Stimulated activated naive CD4-positive, alpha-beta T cell treated with Interleukin-2 at 50 U/mL for 16 hours (primary cell): ENCODE results near the gene SH3PXD2A.

Experiments used
- DNase-seq: peaks from one replicate; lab custom pipeline; 2025; lab: John Stamatoyannopoulos, UW

SH3PXD2A gene

GRCh38 chr10:103811463-103811862, 43.9 kb downstream of the SH3PXD2A start:
- no peak for DNase-seq

DNA sequence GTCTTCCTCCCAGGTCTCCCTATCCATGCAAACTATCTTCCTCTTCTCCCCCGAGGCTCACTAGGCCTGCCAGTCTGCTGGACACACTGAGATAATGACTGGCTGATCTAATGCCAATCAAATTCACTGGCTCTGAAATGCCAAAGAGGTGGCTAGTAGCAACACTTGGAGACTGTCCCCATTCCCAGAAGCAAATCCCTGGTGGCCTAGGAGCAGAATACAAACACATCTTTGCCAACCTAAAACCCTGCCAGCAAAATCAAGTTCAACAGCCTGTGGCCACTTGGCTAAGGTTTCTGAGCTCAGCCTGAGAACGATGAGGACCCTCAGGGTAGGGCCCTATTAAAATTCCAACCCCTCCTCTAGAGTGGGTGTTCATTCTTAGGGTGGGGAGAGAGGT, 46.6 kb downstream of the SH3PXD2A start:
- no peak for DNase-seq

GRCh38 chr10:103807996-103808395, 47.4 kb downstream of the SH3PXD2A start:
- DNase-seq: no peak

DNA sequence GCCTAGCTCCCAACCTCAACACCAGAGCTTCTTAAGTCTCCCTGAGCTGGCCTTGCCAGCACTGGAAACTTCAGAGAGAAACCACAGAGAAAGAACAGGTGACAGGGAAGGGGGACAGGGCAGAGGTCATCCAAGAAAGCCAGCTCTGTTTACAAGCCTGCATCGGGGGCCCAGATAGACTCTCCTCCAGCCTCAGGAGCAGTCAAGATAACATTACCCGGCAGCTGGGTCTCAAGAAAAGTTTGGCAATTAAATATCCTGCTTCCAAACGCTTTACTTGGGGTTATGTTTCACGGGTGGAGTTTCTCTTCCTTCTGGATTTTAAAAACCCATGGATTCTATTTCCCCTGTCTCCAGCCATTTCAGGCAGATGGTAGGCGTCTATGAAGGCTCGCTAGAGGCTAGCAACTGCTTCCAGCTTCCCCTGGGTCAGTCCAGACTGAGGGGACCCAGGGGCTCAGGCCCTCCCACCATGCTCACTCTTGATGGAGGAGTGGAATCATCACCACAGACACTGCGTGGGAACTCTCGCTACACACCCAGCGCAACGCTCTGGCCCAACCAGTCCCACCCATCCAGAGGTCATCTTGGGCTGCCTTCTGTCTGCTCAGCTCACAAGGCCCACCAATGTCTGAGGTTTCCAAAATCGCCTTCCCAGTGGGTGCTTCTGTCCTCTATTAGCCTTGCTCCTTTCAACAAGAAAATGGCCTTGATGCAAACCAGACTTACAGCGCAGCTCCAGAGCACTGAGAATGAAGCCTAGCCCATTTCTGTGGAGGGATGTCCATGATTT, 48.8 kb downstream of the SH3PXD2A start:
- no peak for DNase-seq

DNA sequence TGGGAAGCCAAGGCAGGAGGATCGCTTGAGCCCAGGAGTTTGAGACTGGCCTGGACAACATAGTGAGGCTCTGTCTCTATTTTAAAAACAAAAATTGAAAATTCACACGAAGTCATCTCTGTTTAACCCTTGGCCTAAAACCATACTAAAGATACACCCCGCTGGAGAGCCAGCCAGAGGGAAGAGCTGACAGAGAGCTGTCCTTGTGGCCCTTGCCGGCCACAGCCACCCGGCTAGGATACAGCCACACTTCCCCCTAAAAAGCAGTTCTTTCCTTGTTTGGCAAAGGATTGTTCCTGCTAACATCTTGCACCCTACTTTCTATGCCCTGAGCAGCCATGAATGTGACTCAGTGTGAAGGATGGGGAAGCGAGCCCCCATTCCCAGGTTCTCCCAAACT, 49.6 kb downstream of the SH3PXD2A start:
- DNase-seq: no peak

- no peak for DNase-seq
Observed at GRCh38 chr10:103804871-103805270, 50.5 kb downstream of the SH3PXD2A start.

- no peak for DNase-seq
Observed at GRCh38 chr10:103803941-103804340, 51.4 kb downstream of the SH3PXD2A start.

DNA sequence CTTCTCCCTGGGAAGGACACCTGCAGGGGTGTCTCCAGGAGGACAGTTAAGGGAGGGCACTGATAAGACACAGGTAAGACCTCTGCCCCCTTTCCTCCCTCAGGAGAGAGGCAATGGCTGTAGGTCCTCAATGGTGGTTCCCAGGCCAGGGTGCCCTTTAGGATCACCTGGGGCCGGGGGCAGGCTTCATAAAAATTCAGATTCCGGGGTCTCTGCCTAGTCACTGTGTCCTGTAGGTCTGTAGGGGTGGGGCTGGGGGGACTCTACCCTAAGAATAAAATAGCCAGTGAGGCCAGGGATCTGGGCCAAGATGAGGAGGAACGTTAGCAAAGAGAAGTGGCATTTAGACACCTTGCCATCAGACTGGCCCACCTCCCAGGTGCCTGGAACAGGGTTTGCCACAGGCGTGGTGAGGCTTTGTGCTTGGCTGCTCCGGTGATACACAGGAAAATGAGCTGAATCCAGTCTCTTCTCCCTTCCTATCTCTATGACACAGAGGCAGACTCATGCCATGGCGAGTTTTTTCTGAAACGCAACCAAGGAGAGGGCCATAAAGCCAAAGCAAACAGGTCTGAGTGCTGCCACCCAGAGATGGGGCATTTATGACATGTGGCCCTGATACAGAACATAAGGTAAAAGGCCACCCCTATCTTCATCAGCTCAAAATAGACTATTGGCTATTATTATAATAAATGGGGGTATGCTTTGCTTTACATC, 52.6 kb downstream of the SH3PXD2A start:
- DNase-seq: no peak

DNA sequence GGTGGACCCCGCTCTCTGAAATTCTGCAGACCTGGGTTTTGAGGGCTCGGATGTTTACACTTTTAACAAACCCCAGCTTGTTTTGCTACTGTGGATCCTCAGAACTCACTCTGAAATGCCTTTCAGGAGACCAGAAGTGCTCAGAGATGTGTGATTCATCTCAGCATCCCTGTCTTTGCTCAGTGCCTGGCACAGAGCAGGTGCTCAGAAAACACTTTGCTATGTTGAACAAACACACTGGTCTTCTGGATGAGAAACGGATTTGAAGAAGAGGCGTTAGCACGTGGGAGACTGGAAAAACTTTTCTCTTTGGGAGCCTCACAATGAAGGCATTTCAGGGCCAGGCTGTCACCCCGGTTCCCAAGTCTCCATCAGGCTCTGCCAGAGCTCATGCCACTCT, 53.3 kb downstream of the SH3PXD2A start:
- DNase-seq: no peak

GRCh38 chr10:103800789-103801540, 54.4 kb downstream of the SH3PXD2A start:
- DNase-seq: peak; percentile 55

DNA sequence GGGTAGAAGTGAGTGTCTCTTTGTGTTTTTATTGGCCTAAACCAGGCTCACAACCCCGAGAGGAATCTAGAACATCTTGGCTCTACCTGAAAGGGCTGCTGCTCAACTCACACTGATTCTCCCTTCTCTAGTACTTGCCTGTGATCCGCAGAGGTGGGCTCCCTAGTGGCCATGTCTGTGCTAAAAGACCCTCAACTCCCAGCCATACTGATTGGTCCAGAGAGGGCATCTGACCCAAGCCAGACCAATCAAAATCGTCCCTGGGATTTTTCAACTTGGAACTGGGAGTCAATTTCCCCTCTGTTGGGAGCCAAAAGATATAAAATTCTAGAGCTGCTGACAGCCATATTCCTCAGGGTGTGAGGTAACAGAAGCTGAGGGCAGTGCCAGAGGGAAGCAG, 55.3 kb downstream of the SH3PXD2A start:
- no peak for DNase-seq

DNA sequence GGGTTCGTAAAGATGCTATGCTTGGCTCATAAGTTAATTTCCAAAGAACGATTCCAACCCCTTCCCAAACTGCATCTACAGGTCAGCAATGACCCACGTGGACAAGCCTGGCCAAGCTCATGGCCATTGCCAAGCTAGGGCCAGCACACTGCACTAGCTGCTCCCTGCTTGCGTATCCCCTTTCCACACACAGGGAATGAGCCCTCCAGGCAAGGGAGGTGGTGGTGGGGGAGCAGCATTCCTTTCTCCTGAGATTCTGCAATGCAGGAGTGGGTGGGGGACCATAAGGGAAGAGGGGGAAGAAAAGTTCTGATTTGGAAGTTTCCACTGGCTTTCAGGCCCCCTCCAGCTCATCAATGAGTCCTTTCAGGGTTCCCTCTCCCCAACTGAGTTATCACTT, 56.0 kb downstream of the SH3PXD2A start:
- no peak for DNase-seq

DNA sequence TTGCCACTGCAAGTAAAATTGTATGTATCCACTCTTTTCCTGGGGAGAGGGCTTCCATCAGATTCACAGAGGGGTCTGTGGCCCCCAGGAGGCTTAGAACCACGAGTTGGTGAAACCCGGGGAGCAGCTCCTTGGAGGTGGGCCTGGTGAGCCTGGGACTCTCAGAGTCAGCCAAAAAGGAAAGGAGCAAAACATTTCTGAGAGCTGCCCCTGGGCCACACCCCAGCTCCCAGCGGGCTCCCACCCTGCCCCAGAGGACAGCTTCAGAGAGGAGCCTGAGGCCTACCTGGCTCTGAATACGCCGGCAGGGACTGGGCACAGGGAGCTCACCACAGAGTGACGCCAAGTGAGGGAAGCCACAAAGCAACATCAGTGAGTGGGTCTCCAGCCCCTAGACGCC, 56.9 kb downstream of the SH3PXD2A start:
- DNase-seq: no peak

- no peak for DNase-seq
Observed at GRCh38 chr10:103797857-103798256, 57.5 kb downstream of the SH3PXD2A start.

- DNase-seq: no peak
Observed at GRCh38 chr10:103795634-103796270, 59.6 kb downstream of the SH3PXD2A start.

DNA sequence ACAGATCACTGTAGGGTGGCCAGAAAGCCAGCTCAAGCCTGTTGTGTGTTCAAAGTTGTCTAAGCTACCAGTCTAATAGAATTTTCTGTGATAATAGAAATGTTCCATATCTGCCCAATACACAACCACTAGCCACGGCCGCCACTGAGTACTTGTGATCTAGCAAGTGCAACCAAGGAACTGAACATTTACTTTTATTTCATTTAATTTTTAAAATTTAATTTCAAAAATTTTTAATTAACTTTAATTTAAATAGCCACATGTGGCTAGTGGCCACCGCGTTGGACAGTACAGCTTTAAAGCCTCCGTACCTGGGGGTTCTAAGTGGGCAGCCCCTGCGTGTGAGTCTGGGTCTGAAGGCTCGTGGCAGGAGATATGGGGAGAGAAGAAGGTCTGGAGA, 60.4 kb downstream of the SH3PXD2A start:
- no peak for DNase-seq

DNA sequence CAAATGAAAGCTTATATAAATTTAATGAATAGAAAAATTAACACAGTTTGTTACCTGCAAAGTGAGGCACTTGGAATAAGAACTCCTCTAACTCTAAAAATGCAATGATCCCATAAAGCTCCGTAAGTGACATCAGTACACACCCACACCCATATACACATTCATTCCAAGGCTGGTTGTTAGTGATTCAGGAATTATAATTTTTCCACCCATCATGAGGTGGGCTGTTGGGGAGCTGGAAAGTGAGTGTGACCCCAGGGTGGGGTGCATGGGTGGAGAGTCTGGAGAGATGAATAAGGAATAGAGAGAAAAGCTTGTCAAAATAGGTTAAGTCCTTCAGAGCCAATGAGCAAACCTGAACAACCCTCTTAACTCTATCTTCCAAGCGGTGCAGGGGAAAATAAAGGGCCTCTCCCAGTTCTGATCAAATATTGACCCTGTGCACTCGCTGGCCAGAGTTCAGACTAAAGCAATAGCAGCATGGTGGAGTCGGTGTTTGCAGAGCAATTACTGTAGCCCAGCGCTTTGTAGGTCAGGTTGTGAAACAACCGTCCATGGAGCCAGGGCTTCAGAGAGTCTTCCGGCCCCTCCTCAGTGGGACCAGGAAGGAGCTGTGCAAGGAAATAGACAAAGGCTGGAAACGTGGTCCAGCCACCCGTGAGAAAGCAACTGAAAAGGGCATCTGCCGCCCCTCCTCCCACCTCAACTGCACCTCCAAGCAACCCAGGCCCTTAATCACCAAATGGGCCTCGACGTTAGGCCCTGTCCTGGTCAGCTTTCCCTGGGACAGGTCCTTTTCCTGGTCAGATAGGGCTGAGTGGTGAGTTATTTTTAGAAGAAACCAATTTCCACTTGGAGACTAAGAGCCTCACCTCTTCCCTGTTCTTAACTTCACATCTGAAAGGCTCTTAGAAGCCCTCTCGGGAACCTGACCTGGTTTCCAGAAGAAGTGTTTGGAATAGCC, 61.2 kb downstream of the SH3PXD2A start:
- no peak for DNase-seq

DNA sequence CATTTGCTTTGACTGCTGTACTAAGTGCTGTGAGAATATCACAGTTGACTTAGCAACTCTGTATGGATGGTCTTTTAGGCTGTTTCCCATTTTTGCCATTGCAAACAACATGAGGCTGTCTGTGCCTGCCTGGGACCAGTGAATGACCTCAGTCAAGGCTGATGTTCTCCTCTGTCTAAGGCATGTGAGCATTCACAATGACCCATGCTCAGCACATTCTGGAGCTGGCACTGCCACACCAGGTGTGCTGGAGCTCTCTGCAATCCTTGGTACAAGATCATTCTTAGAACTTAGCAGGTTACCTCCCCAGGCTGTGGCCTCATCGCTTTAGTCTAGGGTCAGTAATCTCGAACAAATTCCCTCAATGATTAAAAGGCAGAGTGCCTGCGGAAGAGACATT, 61.9 kb downstream of the SH3PXD2A start:
- no peak for DNase-seq

GRCh38 chr10:103792547-103792946, 62.8 kb downstream of the SH3PXD2A start:
- DNase-seq: no peak

- DNase-seq: no peak
Observed at GRCh38 chr10:103791858-103792257, 63.5 kb downstream of the SH3PXD2A start.

- no peak for DNase-seq
Observed at GRCh38 chr10:103791291-103791690, 64.1 kb downstream of the SH3PXD2A start.
